Retinal pigment epithelial cell (primary cell): ENCODE results near the gene SLC25A42.
A peak's percentile ranks its signal among the peaks of the same experiment; 100 is the strongest.
"Not testable (repeated sequence)": the region's sequence is repeated elsewhere in the genome, so short reads cannot be mapped to it uniquely, and the experiment has no call there.

Source experiments
- DNase-seq: peaks from one replicate; pipeline ENCODE4 v3.0.0-alpha.2; 2010; ENCODE audit warnings: low read depth
- H3K4me3 ChIP-seq: 2 replicates; pipeline ENCODE4 v1.5.1; 2011; ENCODE audit warnings: mild to moderate bottlenecking, low read length, control low read depth, moderate library complexity
- TF ChIP-seq, protein P1 (sequence below): conservative IDR thresholded peaks from 2 replicates; pipeline ENCODE4 v1.5.1; 2011; ENCODE audit warnings: low read depth, low read length, control low read depth, inconsistent platforms

SLC25A42 gene

GRCh38 chr19:19126102-19126501 is 62.3 kb downstream of the SLC25A42 start:
- TF ChIP-seq, protein P1, sequence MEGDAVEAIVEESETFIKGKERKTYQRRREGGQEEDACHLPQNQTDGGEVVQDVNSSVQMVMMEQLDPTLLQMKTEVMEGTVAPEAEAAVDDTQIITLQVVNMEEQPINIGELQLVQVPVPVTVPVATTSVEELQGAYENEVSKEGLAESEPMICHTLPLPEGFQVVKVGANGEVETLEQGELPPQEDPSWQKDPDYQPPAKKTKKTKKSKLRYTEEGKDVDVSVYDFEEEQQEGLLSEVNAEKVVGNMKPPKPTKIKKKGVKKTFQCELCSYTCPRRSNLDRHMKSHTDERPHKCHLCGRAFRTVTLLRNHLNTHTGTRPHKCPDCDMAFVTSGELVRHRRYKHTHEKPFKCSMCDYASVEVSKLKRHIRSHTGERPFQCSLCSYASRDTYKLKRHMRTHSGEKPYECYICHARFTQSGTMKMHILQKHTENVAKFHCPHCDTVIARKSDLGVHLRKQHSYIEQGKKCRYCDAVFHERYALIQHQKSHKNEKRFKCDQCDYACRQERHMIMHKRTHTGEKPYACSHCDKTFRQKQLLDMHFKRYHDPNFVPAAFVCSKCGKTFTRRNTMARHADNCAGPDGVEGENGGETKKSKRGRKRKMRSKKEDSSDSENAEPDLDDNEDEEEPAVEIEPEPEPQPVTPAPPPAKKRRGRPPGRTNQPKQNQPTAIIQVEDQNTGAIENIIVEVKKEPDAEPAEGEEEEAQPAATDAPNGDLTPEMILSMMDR = no peak

GRCh38 chr19:19131989-19132388 is 68.2 kb downstream of the SLC25A42 start:
- no peak overlapping the region for H3K4me3 ChIP-seq
- no peak for DNase-seq
- TF ChIP-seq, protein P1 = no peak

More at GRCh38 chr19:19126102-19126501, 62.3 kb downstream of the SLC25A42 start:
- no peak for DNase-seq
- H3K4me3 ChIP-seq = no peak overlapping the region

GRCh38 chr19:19132912-19133311 is 69.1 kb downstream of the SLC25A42 start:
- TF ChIP-seq, protein P1 = no peak
- H3K4me3 ChIP-seq = no peak overlapping the region
- no peak for DNase-seq

DNA sequence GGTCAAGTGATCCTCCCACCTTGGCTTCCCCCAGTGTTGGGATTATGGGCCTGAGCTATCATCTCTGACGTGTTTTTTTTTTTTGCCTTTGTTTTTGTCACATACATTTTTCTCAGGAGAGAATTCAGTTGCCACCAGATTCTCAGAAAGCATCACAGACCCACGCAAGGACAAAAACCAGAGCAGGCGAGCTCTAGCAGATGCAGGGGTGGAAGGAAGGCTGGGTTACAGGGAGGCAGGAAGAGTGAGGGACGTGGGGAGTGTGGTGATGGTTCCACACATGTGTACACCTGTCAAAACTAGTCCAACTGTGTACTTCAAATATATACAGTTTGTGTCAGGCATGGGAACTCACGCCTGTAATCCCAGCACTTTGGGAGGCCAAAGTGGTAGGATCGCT is 70.2 kb downstream of the SLC25A42 start:
- no peak overlapping the region for H3K4me3 ChIP-seq
- TF ChIP-seq, protein P1 = no peak
- no peak for DNase-seq

- peak; percentile 17 for DNase-seq
- TF ChIP-seq, protein P1 = peak; percentile 8
- H3K4me3 ChIP-seq = peak overlapping the region; percentile 29
These were observed 70.9 kb downstream of the SLC25A42 start for GRCh38 chr19:19134687-19135158.

DNA sequence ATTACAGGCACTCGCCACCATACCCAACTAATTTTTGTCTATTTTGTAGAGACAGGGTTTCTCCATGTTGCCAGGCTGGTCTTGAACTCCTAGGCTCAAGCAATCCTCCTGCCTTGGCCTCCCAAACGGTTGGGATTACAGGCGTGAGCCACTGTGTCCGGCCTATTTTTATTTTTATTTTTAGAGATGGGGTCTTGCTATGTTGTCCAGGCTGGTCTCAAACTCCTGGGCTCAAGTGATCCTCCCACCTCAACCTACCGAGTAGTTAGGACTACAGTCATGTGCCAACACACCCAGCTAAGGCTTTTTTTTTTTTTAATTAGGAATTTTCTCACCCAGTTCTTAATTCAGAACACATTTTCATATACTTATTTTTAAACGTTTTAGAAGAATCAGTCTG is 71.9 kb downstream of the SLC25A42 start:
- H3K4me3 ChIP-seq, DNase-seq: not testable (repeated sequence)

DNA sequence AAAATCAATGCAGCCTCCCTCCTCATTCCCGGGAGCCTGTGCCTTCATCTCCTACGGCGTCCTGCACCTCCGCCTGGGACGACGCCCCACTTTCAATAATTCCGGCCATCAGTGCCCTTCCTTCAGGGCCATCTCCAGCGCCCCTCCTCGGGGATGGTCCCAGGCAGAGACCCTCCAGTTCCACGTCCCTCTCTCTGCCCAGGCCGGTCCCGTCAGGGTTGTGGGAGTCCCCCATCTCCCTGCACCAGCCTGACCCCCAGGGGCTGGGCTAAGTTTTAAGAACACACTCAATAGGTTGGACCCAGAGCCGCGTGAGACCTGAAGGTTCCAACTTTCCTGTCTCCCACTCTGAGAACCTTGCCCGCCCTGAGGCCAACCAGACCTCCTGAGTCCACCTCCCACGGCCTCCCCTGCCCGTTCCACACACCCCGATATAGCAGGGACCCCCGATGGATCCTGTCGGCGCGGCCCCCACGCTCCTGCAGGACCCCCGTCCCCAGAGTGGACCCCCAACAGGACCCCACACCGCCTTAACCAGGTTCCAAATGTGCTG is 73.8 kb downstream of the SLC25A42 start:
- DNase-seq = no peak
- TF ChIP-seq, protein P1 = no peak

More for the DNA sequence above, 73.8 kb downstream of the SLC25A42 start:
- peak overlapping the region; percentile 89 for H3K4me3 ChIP-seq
